Vagina (tissue), 2 donors: ENCODE measurements around the gene NIPA2. TPM values are rescaled to one million over a fixed set of nuclear protein-coding genes. Genes with fewer than 3 reads are reported as not detected.

Experiments used
- DNase-seq, 2 donors: peaks; one replicate each; pipeline ENCODE4 v3.0.0-alpha.2; 2017; ENCODE audit errors: extremely low spot score in 2 of 2
- H3K27ac ChIP-seq: fragments of 200-600 bp; sonication (generic); one replicate; pipeline ENCODE4 v1.5.1; 2019
- H3K27me3 ChIP-seq: fragments of 200-600 bp; sonication (generic); one replicate; pipeline ENCODE4 v1.5.1; 2019
- H3K36me3 ChIP-seq, 2 donors: fragments of 200-600 bp; sonication (generic); one replicate each; pipeline ENCODE4 v1.5.1; 2017 to 2019
- H3K4me1 ChIP-seq: fragments of 200-600 bp; sonication (generic); one replicate; pipeline ENCODE4 v1.5.1; 2019
- H3K4me3 ChIP-seq, 2 donors: fragments of 200-600 bp; sonication (generic); 1 replicate in 1 of 2; 2 replicates in 1 of 2; pipeline ENCODE4 v1.5.1; 2016 to 2019
- H3K9me3 ChIP-seq: fragments of 200-600 bp; sonication (generic); one replicate; pipeline ENCODE4 v1.5.1; 2019
- POLR2A ChIP-seq, 2 donors: fragments of 450-650 bp; IDR thresholded peaks; one replicate each; pipeline ENCODE4 v1.6.1; 2017; ENCODE audit warnings: antibody characterized with exemption in 2 of 2, mild to moderate bottlenecking in 2 of 2, moderate library complexity in 2 of 2
- POLR2AphosphoS5 ChIP-seq, 2 donors: sonication (generic); formaldehyde crosslinking; IDR thresholded peaks; one replicate each; pipeline ENCODE4 v1.9.0; 2017; ENCODE audit warnings: antibody characterized with exemption in 2 of 2, mild to moderate bottlenecking in 2 of 2, low read depth in 1 of 2; ENCODE audit not compliant: insufficient read depth in 1 of 2
- intact Hi-C: fragments of 100-400 bp; cut with DNase I; formaldehyde crosslinking; loops from one replicate; pipeline ENCODE4 v1.15.1; 2023
- total RNA-seq: library from RNA; depleted of rRNA; stranded (reverse); fragments of >200 nt; gene quantifications from one replicate; pipeline ENCODE4 v1.2.3, GENCODE V29; 2016
- TF ChIP-seq, protein P1 (sequence below), 3 experiments: fragments of 450-650 bp in 2 of 3; fragments of 200-600 bp in 1 of 3; sonication (generic) in 1 of 3; IDR thresholded peaks; one replicate each; pipeline ENCODE4 v1.5.1; 2017 to 2019; ENCODE audit warnings: antibody characterized with exemption in 3 of 3, mild to moderate bottlenecking in 2 of 3, moderate library complexity in 2 of 3

NIPA2 gene
- total RNA-seq, 1 donor from 2014 or later = 23.1 TPM

DNA sequence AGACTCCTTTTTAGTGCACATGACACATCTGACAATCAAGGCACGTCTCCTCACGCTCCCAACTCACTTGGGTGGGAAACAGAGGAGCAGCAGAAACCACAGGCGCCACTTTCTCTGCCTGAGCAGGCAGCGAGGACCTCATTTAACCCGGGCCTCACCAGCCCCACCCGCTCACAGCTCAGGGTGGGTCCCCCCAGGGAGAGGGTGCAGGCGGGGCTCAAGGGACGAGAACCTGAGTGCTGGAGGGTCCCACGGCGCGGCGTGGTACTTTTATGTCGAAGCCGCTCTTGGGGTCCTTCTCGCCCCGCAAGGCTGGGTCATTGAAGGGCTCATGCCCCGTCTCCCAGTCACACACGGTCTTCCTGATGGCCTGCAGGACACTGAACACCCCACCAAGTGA lies 79.1 kb downstream of the NIPA2 start:
- no peaks in the 10 kb centered on the region for H3K4me1 ChIP-seq
- no peak overlapping the region for H3K4me3 ChIP-seq
- H3K9me3 ChIP-seq = no peaks in the 10 kb centered on the region
- H3K36me3 ChIP-seq = peaks cover 0 to 62% of the 10 kb centered on the region in 2 donors
- TF ChIP-seq, protein P1, sequence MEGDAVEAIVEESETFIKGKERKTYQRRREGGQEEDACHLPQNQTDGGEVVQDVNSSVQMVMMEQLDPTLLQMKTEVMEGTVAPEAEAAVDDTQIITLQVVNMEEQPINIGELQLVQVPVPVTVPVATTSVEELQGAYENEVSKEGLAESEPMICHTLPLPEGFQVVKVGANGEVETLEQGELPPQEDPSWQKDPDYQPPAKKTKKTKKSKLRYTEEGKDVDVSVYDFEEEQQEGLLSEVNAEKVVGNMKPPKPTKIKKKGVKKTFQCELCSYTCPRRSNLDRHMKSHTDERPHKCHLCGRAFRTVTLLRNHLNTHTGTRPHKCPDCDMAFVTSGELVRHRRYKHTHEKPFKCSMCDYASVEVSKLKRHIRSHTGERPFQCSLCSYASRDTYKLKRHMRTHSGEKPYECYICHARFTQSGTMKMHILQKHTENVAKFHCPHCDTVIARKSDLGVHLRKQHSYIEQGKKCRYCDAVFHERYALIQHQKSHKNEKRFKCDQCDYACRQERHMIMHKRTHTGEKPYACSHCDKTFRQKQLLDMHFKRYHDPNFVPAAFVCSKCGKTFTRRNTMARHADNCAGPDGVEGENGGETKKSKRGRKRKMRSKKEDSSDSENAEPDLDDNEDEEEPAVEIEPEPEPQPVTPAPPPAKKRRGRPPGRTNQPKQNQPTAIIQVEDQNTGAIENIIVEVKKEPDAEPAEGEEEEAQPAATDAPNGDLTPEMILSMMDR (IDR thresholded peaks at IDR 0.05) = no peak
- TF ChIP-seq POLR2AphosphoS5 (IDR thresholded peaks at IDR 0.05; ENCODE audit: insufficient read depth in 1 of 2, low read depth in 1 of 2) (no peak), POLR2A (IDR thresholded peaks at IDR 0.05) (no peak)
- no peak overlapping the region for H3K27ac ChIP-seq
- no peak for DNase-seq
- intact Hi-C loops = no loop called here
- no peaks in the 10 kb centered on the region for H3K27me3 ChIP-seq

Other genes with a start within 250 kb of the NIPA2 start
- gene NIPA1, start 52.0 kb upstream of the NIPA2 start, total RNA-seq = 10.6 TPM
- gene CYFIP1, start 141.7 kb downstream of the NIPA2 start, total RNA-seq = 101 TPM
- 11.3 TPM for gene TUBGCP5, start 200.9 kb downstream of the NIPA2 start, total RNA-seq